Fibroblast of skin of right quadriceps (primary cell): ENCODE results near the gene MICU1.
"Not testable (repeated sequence)": the region's sequence is repeated elsewhere in the genome, so short reads cannot be mapped to it uniquely, and the experiment has no call there.

ENCODE experiments used
- DNase-seq: peaks from one replicate; pipeline ENCODE4 v3.0.0-alpha.2; 2013

MICU1 gene

DNA sequence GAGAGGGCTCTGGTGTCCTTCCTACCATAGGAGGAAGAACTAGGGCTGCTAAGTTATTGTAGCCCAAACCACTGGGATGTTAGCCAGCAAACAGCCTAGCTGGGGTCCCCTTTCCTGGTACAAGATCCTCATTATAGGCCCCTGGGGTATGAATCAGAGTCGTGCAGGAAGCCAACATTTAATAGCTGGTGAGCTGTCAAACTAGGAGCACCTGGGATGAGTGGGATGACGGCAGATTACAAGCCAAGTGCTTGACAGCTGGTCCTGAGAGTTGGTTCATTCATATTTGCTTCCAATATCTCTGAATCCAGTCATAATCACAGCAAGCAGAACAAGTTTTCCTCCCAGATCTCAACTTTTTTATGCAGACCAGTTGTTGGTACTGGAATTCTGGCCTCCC, 246.1 kb downstream of the MICU1 start:
- DNase-seq, result no peak

DNA sequence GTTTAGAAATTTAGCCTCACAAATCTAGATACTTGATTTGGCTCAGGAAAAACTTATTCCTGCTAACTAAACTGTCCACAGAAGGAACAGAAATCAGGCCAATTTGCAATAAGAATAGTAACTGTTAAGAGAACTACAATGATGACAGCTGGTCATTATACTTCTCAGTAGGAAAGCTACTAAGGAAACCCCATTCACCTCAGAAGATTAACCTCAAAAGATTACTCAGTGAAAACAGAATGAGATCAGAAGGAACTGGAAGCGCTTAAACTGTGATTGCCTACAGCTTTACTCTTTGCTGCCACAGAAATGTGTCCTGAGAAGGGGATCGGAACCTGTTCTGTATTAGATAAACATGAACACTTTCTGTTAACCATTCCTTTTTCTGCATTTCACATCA, 246.8 kb downstream of the MICU1 start:
- no peak for DNase-seq

DNA sequence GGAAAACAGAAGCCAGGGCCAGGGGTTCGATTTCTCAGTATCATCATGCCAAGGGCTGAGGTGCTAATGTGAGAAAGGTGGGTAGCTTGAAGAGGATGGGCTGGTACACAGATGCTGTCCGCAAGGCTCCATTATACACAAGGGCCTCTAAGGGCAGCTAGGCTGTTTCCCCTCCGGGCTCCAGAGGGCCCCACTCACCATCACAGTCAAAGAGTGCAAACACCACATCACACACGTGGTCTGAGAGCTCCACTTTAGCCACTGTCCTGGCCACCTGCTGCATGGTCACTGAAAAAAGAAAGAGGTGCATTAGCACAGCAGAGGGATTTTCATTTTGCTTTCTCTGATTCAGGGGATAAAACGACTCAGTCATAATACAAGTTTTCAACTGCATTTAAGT, 250.3 kb downstream of the MICU1 start:
- DNase-seq, result no peak

DNA sequence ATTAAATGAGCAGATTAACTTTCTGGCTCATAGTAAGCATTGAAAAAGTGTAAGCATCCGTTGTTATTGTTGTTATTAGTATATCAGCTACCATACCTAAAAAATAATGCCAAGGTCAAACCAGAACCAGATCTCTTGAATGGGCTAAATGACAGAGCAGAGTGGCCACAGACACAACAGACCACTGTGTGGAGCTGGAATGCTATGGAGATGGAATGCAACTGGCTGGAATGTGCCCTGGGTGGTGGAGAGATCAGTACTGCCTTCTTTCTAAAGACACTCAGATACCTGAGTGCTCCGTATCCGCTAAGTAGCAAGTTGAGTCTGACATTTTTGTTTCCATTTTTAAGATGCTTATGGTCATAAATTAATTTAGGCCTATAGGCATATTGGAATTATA, 250.7 kb downstream of the MICU1 start:
- DNase-seq, result no peak

DNA sequence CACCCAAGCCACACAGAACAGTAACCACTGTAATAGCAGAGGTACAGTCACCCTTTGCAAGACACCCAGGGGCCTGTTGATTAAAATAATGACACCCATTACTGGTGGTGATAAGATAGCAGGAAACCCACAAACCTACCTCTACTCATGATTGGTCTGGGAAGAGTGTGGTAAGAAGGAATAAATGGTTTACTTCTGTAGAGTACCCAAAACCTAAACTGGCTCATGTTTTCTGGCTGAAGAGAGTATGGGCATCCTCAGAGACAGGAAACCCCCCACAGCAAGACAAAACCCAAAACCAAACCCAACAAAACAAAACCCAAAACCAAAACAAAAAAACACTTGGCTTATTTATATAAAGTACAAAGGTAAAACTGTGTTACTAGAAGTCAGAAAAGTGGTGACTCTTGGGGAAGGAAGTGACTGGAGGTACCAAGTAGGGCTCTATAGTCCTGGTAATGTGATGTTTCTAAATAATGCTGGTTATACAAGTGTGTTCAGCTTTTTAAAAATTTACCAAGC, 255.6 kb downstream of the MICU1 start:
- no peak for DNase-seq

GRCh38 chr10:72367301-72367960, 258.4 kb downstream of the MICU1 start:
- DNase-seq, result no peak

- DNase-seq, result no peak
Observed at GRCh38 chr10:72365106-72365895, 260.6 kb downstream of the MICU1 start.

DNA sequence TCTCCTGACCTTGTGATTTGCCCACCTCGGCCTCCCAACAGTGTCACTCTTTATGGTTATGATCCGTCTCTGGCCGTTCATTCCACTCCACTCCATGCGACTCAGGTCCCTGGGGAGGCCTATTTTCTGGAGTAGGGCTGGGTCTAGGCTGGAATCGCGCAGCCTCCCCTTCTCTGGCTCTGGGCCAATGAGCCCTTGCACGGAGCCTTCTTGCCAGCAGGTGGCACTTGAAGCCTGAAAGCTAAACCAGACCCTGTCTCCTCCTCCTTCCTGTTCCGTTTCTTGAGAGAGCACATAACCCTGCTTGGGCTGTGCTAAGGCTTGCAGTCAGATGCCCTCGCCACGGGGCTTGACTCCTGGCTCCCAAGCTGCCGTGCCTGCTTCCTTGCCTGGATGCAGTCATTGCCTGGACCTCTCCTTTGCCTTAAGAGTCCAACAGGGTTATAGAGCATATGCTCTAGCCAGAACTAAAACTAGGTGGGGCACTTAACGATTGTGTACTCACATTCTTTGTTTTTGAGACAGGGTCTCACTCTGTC, 261.6 kb downstream of the MICU1 start:
- DNase-seq, result peak; percentile 94

DNA sequence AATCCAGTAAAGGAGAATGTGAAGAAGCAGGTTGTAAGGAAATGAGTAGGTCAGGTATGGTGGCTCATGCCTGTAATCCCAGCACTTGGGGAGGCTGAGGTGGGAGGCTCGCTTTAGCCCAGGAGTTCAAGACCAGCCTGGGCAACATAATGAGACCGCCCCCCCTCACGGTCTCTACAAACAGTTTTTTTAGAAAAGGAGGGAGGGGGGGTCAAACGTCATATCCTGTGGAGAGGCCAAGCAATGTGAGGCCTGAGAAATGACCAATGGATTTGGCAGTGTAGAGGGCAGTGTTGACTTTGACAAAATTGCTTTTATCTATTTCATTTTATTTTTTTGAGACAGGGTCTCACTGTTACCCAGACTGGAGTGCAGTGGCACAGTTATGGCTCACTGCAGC, 268.9 kb downstream of the MICU1 start:
- DNase-seq, result no peak

DNA sequence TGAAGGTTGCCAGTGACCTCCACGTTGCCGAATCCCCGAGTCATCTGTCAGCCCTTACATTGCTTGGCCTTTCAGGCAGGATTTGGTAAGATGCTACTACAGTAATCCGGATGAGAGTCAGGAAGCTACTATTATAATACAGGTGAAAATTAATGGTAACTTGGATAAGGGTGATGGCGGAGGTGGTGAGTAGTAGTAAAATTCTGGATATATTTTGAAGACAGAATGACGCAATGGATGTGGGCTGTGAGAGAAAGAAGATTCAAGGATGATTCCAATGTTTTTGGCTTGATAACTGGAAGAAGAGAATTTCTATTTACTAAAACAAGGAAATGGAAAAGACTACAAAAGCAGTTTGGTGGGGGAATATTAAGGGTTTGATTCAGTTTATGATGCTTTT, 269.8 kb downstream of the MICU1 start:
- DNase-seq, result no peak

- DNase-seq, result no peak
Observed at GRCh38 chr10:72355214-72355555, 270.7 kb downstream of the MICU1 start.

GRCh38 chr10:72354356-72355213, 271.3 kb downstream of the MICU1 start, which contains the start of gene DNAJB12:
Gene DNAJB12 (minus strand): TSS chr10:72354919. CDS start chr10:72354897, 22 bp downstream.
- DNase-seq, result peak; percentile 98

- no peak for DNase-seq
Observed at GRCh38 chr10:72353965-72354355, 271.9 kb downstream of the MICU1 start.

DNA sequence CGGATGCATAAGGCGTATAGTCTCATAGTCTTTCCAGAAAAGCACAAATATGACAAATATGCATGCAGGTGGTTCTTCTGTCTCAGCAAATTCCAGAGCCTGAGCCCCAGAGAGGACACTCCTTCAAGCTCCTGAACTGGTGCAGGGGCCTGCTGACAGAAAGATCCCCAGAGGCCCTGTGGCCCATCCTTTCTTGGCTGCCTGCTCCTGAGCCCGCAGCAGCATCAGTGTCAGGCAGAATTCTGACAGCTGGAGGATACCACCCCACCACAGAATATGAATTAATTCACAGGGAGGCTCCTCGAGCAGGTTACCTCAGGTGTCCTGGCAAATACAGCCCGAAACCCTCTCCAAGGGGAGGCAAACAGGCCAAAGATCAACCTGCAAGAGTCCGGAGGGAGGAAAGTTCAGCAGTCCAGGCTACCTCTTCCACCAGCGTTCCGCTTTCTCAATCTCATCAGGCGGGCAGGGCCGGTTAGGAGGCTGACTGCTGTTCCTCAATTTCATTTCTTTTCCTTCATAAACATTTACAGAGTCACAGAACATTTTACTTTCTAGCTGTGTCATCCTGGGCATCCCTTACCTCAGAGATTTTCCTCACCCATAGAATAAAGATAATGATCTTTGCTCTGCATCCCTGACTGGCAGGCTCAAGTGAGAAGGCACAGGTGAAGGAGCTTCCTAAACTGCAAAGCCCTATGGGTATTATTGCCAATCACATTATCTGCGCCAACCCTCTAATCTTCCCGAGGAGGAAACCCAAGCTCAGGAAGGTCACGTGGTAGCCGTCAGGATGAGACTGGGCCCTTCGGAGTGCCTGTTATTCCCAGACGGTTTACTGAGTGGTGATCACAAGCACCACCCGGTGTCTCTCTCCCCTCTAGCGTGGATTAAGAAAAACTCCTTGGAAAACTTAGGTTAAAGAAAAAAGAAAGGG, 272.6 kb downstream of the MICU1 start:
- no peak for DNase-seq

DNA sequence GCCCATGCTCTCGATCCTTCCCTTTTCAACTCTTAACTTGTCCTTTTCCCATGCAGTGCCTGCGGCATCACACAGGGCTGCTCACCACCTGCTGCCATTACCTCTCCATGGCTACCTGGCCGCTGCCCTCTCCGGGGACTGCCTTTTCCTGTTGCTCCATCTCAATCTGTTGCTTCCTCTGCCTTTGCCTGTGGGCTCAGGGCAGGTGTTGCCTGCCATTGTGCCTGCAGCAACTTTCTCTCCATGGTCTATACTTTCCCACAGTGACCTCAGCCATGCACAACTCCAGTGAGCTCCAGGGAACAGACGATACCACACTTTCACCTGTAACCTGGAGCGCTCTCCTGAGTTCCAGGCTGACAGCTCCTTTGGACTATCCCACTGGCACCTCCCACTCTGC, 274.4 kb downstream of the MICU1 start:
- DNase-seq, result no peak

DNA sequence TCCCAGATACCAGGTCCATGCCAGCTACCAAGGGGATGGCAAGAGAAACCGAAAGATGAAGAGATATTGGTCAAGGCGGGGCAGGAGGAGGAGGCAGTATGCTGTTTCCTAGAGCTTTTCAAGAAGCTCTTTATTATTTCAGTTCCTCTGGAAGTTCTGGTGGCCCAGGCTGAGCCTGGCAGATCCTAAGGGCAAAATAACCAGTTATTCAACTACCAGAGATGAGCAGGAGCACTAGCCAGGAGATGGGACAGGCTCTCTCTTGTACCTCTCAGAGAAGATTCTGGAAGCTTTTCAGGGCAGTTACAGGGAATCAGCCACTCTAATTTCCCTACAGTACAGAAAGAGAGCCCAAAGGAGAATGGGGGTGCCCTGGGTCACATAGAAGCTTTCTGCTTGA, 276.4 kb downstream of the MICU1 start:
- DNase-seq, result no peak

- no peak for DNase-seq
Observed at GRCh38 chr10:72348282-72348681, 277.6 kb downstream of the MICU1 start.

- DNase-seq, result not testable (repeated sequence)
Observed at GRCh38 chr10:72346117-72346516, 279.8 kb downstream of the MICU1 start.

DNA sequence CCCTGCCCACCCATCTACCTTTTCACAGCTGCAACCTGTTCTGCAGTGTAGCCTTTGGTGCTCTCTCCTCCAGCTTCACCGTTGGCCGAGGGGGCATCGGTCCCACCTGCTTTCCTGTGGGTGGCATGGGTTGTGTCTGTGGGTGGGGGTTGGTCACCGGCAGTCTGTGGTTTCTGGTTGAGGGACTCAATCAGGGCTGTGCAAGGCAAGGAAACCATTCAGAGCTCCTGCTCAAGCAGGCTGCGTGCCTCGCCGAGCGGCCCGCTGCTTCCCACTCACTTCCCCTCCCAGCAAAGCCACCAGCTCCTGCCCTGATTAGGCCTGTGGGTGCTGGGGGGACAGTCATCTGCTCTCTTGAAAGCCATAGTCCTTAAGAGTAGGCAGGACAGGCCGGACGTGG, 280.9 kb downstream of the MICU1 start:
- no peak for DNase-seq

DNA sequence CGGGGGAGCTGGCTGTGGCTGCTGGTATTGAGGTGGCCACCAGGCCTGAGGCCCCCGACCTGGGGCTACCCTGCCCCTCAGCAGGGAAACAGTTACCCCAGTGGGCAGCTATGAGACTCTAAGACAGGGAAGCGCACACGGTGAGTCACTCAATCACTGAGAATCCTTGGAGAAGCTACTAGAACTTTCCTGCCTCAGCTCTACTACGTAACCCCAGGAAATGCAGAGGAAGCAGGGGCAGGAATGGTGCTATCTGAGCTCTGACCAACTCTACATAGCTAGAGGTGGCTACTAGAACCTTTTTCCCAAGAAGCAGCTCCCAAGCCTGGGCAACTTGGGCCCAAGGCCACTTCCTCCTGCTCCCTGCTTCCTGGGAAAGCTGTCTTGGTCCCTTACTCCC, 283.0 kb downstream of the MICU1 start:
- DNase-seq, result no peak

DNA sequence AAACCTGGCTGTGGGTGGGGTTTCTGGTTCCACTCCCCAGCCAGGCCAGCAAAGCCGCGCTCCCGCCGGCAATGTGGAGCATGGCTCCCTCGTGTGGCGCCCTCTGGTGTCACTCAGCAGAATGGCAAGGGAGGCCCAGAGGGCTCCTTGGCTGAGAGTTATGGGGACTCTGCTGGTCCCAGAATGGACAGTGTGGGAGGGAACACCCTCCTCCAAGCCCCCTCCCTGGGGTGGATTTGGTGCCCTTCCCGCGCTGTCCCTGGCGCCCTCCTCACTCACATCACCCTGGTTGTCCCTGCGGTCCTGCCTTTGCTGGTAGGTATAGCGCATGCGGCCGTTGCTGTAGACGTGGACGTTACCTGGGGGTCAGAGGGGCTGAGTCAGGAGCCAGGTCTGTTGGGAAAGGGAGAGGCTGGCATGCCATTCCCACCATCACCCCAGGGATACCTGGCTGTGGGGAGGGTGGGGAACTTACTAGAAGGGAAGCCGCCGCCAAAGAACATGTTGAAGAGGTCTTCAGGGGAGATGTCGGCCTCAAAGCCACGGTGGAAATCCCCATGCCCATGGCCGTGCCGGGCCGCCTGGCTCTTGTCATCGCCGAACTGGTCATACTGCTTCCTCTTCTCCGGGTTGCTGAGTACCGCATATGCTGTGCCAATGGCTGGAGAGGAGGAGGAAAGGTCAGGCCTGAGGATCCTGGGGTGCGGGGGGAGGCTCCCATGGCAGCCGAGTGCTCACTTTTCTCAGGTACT, 285.2 kb downstream of the MICU1 start:
- peak; percentile 39 for DNase-seq
